ENCODE results near the gene TOMM70.

Gene TOMM70

DNA sequence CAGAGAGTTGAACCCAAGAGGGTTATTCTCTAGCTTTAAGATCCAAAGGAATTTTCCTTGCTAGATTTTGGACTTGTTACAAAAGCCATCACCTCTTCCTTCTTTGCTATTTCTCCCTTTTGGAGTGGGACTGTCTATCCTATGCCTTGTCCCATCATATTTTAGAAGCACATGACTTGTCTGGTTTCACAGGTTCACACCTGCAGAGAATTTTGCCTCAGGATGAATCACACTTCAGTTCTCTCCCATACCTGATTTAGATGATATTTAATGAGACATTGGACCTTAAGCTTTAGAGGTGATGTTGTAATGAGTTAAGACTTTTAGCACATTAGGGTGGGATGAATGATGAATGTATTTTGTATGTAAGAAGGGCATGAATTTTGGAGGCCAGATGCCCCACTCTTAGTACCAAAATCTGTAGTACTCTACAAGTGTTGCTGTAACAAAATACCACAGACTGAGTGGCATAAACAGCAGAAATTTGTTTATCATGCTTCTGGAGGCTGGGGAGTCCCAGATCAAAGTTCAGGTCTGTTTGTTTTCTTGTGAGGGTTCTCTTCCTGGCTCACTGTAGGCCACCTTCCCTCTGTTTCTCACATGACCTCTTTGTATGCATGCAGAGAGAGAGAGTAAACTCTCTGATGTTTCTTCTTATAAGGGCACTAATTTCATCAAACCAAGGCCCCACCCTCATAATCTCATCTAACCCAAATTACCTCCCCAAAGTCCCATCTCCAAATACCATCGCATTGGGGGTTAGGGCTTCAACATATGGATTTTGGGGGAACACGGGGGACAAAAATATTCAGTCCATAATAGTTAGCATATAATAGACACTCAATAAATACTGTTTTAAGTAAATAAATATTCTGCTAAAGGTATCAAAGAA, 10.4 kb upstream of the TOMM70 start:
- no peak for DNase-seq

DNA sequence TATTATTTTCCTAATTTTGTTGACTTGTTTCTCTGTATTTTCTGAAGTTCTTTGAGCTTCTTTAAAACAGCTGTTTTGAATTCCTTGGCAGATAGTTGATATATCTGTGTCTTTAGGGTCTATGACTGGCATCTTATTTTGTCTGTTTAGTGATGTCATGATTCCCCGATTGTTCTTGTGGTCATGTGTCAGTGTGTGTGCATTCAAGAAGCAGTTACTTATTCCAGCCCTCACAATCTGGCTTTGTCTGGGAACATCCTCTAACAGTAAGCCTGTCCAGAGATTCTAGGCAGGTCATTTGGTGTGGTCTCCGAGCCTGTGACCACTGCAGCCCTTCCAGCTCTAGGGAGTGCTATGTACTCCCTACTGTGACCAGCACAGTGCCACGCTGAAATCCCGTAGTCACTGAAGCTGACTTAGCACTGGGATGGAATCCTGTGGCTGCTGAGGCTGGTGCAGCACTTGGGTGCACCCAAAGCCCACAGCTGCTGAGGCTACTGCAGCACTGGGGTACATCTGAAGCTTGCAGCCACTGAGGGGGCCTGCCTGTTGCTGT, 7.2 kb upstream of the TOMM70 start:
- no peak for DNase-seq

DNA sequence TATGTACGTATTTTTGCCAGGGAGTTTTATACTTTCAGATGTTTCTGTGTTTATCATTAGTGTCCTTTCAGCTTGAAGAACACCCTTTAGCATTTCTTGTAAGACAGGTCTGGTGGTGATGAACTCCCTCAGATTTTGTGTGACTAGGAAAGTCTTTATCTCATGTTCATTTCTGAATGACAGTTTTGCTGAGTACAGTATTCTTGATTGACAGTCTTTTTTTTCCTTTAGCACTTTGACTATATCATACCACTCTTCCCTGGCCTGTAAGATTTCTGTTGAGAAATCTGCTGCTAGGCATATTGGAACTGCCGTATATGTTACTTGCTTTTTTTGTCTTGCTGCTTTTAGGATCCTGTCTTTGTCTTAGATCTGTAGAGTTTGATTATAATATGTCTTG, 6.3 kb upstream of the TOMM70 start:
- no peak for DNase-seq

DNA sequence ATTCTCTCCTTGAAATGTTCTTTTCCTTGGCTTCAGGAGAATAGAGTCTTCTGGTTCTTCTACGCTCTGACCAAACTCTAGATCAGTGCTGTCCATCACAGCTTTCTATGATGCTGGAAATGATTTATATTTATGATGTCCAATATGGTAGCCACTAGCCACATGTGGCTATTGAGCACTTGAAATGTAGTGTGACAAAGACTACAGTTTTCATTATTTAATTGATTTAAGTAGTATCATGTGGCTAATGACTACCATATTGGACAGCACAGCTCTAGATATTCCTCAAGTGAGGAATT, 3.3 kb upstream of the TOMM70 start:
- no peak for DNase-seq

DNA sequence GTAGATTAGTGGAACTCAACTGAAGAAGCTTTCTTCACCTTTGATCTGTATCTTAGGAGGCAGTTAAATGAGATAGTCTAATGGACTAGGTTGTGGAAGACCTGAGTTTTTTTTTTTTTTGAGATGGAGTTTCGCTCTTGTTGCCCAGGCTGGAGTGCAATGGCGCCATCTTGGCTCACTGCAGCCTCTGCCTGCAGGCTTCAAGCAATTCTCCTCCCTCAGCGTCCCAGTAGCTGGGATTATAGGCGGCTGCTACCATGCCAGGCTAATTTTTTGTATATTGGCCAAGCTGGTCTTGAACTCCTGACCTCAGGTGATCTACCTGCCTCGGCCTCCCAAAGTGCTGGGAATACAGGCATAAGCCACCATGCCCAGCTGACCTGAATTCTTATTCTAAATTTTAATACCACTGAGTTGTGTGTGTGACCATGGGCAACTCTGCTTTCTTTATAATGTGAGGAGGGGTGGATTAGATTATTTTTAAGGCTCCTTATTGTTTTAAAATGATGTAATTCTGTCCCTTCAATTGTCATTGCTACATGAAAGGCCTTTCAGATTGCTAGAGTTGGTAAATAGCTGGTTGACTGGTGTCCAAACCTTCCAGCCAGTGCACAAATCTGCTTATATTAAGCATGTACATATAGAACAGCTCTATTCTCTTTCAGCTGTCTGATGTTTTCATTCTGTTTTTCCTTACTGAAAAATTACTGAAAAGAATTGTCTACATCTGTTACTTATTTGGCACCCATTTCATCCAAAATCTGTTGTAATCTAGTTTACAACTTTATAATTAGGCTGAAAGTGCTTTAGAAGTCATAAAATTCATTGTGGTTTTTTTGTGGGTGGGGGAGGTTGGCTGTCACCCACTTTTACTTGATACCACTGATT, 2.7 kb upstream of the TOMM70 start:
- DNase-seq, result no peak

DNA sequence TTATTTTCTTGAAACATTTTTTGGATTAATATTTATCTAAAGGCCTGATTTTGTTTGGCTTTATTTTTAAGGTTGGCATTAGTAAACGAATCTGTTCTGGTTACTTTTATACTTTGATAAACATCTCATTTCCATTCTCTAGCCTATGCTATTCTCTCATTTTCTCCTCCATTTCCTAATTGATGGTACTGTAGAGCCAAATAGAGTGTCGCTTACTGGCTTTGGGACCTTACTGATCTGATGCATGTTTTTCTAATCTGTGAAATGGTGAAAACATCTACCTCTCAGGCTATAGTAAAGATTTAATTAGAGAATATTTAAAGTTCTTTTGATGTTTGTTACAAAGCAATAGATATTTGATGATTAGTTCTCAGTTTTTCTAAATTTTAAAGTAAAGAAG, 2.0 kb upstream of the TOMM70 start:
- DNase-seq, result no peak

DNA sequence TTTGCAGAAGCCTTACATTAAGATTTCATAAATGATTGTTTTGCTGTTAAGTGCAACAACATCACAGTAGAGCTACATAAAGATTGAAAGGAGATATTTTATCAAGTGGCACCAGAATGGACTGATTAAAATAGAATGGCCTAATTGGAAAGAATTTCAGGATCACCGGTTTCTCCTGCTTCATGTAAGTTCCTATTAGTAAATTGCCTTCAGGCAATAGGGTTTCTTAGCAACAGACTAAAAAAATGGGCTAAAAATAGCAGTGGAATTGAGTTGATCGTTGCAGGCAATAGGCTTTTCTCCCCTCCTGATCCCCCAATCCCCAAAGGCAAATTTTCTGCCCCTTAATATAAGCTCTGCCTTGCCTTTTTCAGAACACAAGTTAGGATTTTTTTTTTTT, 1.4 kb upstream of the TOMM70 start:
- no peak for DNase-seq

DNA sequence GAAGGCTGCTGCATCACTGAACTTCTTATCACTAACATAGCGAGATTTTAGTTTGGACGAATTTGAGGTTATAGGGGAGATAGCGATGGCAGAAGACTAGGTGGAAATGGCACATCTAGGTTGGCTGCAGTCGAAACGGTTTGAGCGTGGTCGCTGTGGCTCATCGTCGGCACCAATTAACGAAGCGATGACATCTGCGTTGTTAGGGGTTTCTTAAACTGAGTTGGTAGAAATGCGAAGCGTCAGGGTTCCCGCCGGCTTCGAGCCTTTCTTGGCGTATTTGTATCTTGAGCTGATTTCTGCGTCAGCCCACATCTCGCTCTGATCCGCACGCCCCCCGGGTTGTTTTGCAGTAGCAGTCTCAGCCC, 769 bp upstream of the TOMM70 start:
- no peak for DNase-seq

DNA sequence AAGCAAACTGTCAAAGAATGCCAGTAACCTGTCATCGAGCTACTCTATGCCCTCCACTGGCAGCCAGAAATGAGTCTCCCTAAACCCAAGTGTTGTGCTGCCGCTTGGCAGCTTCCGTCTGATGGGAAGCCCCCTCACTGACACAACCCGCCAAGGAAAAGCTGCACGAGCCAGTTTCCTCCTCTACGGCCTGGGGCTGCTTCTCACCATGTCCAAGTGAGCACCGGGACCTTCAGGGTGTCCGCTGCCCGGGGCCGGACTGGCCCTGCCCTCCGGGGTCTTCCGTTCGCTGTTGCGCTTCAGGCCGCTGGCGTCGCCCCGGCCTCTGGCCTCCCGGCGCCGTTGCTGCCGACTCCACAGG, 490 bp downstream of the TOMM70 start:
- DNase-seq, result no peak

DNA sequence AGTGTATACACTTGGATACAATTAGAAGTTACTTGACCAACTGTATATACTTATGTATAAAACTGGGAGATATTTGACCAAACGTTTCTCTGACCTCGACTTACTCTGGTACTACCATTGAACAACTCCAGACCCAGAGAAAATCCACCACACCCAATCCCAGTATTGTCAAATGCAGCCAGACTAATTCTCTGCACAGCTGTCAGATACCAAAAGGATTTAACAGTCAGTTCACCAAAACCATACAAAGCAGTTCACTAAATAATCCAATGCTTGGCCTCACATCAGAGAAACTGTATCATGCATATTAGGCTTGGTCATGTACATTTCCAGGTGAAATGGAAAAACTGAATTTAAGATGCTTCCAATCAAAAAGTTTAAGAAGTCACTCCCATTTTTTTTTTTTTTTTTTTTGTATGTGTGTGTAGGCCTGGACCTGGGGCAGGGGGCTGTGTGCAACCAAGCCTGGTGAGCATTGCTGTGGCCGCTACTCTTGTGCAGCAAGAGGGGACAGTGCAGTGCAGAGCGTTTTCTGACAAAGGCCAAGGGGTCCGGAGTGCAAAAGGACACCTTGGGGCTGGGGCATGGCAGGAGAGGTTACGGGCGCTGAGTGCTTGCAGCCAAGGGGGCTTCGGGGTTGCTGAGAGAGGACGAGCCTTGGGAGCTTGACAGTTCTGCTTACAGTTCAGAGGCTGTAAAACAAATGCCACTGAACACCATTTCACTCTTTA, 1.4 kb downstream of the TOMM70 start:
- DNase-seq, result no peak

DNA sequence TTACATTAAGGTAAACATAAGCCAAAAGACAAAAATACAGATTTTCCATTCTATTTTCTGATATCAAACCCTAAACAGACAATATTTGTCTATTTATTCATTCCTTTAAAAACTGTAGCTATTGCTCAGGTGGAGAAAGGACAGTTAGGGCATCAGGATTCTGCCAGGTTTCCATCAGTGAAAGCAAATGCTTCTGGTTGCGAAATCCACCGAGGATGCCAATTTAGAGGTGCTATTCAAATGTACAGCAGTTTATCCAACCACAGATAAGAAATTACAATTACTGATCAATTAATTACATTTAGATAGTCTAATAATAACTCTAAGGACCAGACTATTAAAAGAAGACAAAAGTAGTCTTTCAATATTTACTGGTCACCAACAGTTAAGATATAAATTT, 3.9 kb downstream of the TOMM70 start:
- no peak for DNase-seq

DNA sequence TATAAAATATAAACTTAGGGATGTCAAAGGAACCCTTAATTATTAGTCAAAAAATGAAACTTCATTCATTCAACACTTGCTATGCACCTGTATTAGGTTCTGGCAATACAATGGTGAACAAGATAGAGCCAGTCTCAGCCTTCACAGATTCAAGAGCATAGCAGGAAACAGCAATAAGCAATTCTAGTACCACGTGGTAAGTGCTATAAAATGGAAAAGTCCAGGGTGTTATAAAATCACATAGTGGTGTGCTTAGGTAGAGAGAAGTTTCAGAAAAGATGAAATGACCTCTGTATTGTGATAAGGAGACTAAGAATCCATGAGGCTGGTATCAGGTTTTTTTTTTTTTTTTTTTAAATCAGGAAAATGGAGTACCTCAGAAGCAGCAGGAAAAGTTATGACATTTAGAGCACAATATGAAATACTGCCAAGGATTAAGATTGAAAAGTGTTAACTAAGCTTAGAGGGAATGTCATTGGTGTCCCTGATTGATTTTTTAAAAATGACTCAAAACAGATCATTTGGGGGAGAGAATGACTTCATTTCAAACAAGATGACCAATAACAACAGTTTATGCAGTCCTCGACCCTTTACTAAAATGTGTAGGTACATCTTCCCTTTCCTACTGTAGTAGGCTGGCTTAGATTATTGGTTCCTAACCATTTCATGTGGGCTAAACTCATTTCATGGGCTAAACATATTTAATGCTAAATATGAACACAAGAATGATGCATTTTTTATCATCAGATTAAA, 5.0 kb downstream of the TOMM70 start:
- no peak for DNase-seq

DNA sequence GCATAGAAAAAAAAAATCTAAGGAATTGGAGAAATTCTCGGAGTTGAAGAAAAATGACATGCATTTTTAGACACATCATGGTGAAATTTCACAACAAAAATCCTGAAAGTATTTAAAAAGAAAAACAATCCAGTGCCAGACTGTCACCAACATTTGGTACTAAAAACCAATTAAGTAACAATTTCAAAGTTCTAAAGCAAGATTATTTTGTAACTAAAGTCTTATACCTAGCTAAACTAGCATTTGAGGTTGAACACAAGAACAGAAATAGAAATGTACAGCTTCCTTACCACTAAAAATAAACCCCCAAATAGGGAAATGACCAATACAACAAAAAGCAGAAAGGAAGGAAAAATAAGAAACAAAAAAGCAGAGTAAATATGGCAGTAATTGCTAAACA, 11.9 kb downstream of the TOMM70 start:
- no peak for DNase-seq

DNA sequence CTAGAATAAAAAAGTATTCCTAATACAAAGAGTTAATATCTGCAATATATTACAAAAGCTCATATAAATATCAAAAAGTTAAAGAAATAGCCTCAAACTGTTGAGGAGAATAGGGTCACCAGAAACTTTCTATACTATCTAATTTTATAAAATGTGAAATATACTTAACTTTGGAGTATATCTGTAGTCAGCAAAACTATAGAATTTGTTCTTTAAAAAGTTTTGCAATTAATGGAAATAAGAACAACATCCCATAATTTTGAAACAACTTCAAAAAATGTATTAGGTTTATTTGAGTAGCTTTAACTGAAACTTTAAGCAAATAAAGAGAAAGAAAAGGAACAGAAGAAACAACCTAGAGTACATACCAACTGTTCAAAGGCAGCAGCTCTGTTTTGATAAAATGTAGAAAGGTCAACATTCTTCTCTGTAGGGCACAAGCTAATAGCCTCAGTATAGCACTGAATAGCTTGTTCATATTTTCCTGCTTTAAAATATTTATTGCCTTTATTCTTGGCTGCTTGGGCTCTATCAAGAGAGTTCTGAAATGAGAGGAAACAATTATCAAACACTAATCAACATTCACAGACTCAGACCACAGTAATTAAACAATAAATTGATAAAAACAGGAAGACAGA, 14.3 kb downstream of the TOMM70 start:
- DNase-seq, result no peak

DNA sequence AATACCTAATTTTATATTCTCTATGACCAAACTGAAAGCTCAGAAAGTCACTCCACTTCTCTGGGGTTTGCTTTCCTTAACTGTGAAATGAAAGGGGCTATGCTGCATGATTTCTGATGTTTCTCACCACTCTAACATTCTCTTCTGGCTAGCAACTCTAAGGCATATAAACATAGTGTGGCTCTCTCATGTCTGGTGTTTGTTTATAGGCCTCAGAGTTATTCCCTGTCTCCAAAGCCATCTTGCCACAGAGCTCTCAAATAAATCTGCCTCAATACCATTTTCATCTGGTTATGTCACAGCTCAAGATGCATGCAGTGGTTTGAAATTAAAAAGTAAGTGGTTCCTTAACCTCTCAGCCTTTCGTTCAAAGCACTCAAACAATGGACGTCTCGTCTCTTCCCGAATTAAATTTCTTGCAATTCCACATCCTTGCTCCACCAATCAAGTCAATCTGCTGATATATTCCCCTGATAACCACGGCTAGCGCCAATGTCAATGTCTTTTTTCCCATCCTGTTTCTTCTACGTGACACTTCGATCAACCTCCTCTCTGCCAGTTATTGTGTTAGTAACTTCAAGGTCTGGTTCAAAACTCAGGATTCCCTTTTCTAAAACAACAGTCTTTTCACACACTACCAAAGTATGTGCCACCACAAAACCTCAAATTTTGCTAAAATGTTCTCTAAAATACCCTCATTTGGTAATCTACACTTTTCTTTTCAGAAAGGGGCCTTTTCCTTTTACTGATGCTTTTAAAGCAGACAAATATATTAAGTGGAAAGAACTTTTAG, 16.0 kb downstream of the TOMM70 start:
- DNase-seq, result no peak

DNA sequence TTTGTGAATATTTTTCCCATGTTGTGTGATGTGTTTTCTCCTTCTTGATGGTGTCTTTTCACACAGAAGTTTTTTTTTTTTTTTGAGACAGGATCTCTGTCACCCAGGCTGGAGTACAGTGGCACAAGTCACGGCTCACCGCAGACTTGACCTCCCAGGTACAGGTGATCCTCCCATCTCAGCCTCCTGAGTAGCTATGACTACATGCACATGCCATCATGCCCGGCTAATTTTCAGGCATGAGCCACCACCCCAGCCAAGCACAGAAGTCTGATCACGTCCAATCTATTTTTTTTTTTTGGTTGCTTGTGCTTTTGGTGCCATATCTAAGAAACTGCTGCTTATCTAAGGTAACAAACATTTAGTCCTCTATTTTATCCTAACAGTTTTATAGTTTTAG, 24.6 kb downstream of the TOMM70 start:
- no peak for DNase-seq

DNA sequence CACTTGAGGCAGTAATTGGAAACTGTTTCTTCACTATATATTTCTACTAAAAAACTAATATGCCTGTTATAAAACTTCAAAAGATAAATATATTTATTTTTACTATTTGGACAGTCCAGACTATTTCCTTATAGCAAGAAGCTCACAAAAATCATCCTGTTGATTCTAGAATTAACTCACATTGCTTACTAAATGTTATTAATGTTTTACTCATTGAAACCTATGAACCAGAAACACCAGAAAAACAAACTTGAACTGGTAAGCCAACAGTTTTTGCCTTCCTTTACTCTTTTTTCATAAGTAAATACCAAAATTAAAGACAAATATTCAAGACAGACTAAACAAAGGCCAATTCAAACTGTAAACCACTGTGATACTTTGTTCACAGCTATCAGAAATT, 26.4 kb downstream of the TOMM70 start:
- DNase-seq, result no peak

DNA sequence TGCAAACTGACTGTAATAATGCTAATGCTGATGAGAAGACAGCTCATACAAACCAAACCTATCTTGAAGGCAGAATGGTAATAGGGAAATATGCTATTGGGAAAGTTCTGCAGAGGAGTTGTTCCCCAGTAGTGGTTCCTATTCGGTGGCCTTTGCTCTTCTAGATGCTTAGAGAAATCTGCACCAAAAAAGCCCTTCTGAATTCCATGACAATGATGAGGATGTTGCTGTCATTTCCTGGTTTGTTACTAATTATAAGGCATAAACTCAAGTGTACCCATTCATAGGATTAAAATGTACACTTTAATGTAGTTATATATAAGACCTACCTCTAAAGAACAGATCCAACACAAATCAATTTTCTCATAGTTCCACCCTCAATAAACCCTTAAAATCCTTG, 30.1 kb downstream of the TOMM70 start:
- no peak for DNase-seq

DNA sequence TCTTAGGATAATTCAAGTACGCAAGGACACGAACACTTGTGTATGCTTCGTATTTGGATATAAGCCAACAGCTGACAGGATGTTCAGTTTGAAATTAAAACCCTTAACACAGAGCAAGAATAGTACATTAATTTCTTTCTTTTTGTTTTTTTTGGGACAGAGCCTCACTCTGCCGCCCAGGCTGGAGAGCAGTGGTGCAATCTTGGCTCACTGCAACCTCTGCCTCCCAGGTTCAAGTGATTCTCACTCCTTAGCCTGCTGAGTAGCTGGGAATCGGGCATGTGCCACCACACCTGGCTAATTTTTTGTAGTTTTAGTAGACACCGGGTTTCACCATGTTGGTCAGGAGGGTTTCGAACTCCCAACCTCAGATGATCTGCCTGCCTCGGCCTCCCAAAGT, 32.4 kb downstream of the TOMM70 start:
- DNase-seq, result no peak

DNA sequence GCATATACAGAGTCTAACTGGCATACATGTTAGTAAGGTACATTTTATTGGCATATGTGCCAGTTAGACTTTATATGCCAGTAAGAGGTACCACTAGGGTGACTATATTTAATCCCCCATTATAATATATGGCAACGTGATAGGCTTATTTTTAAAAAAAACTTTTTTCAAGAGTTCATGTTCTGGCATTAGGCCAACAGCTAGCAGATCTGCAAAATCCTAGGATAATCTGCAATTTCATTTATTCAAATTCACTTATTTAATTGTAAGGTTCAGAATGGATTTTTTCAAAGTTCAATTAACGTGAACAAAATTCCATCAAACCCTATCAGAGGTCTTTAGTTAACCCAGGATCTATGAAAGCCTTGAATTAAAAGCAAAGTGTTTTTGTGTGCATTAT, 34.5 kb downstream of the TOMM70 start:
- DNase-seq, result no peak

DNA sequence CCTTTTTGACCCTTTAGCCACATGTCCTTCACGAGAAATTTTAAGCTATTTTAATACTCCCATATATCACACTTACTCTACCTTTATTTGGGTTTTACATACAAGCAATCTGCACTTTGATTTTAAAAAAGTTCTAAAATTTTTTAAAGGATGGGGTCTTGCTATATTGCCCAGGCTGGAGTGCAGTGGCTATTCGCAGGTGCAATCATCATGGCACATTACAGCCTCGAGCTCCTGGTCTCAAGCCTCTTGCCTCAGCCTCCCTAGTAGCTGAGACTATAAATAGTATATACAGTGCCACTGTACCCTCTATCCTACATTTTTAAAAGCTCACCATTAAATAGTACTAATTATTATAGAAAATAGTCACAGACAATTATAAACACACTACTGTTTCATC, 36.5 kb downstream of the TOMM70 start:
- no peak for DNase-seq
